Breast epithelium (tissue), 3 donors: ENCODE results near the gene FXYD1.

Experiments
- POLR2A ChIP-seq: fragments of 450-650 bp; IDR thresholded peaks from one replicate; pipeline ENCODE4 v1.6.1; 2016; ENCODE audit warnings: antibody characterized with exemption, mild to moderate bottlenecking, moderate library complexity
- POLR2AphosphoS5 ChIP-seq, 3 donors: sonication (generic); formaldehyde crosslinking; IDR thresholded peaks; one replicate each; pipeline ENCODE4 v1.6.1; 2017; ENCODE audit warnings: antibody characterized with exemption in 3 of 3
- TF ChIP-seq, protein P1 (sequence below), 3 donors: fragments of 450-650 bp; IDR thresholded peaks; one replicate each; pipeline ENCODE4 v1.5.1; 2016 to 2017; ENCODE audit warnings: antibody characterized with exemption in 3 of 3, mild to moderate bottlenecking in 3 of 3, moderate library complexity in 3 of 3

DNA sequence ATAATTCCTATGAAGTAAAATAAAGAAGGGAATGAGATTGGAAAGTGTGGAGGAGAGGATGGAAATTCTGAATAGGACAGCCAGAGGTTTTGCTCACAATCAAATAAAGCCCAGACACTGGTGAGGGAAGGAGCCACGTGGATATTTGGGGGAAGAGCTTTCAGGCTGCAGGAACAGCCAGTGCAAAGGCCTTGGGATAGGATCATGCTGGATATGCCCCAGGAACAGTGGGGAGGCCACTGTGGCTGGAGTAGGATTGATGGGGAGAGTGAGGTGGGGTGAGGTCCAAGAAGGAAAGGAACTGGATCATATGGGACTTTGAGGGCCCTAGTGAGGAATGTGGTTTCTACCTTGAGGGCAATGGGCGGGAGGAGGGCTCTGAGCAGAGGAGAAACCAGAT, 11.8 kb downstream of the FXYD1 start:
- TF ChIP-seq, protein P1, sequence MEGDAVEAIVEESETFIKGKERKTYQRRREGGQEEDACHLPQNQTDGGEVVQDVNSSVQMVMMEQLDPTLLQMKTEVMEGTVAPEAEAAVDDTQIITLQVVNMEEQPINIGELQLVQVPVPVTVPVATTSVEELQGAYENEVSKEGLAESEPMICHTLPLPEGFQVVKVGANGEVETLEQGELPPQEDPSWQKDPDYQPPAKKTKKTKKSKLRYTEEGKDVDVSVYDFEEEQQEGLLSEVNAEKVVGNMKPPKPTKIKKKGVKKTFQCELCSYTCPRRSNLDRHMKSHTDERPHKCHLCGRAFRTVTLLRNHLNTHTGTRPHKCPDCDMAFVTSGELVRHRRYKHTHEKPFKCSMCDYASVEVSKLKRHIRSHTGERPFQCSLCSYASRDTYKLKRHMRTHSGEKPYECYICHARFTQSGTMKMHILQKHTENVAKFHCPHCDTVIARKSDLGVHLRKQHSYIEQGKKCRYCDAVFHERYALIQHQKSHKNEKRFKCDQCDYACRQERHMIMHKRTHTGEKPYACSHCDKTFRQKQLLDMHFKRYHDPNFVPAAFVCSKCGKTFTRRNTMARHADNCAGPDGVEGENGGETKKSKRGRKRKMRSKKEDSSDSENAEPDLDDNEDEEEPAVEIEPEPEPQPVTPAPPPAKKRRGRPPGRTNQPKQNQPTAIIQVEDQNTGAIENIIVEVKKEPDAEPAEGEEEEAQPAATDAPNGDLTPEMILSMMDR (IDR thresholded peaks at IDR 0.05), result no peak
- TF ChIP-seq POLR2AphosphoS5 (IDR thresholded peaks at IDR 0.05) (no peak), POLR2A (no peak)
